Kidney (tissue), 14 donors: Measurements from ENCODE around the gene OBP2A. TPM values are rescaled to one million over a fixed set of nuclear protein-coding genes. Genes with fewer than 3 reads are reported as not detected.

Experiments used
- DNase-seq, 5 donors: peaks; one replicate each; pipeline ENCODE4 v3.0.0-alpha.2; 2013 to 2020
- FAIRE-seq: peaks from 2 replicates; lab custom pipeline; 2012; peaks lifted over from hg19 to GRCh38; lab: Jason Lieb, UNC
- H3K27ac ChIP-seq, 2 donors: one replicate each; pipeline ENCODE4 v1.7.0; 2013; ENCODE audit warnings: low read depth in 2 of 2, low read length in 2 of 2, inconsistent platforms in 1 of 2
- H3K27me3 ChIP-seq: one replicate; pipeline ENCODE4 v1.7.1; 2013; ENCODE audit warnings: low read length, inconsistent platforms; ENCODE audit not compliant: control insufficient read depth, insufficient read depth
- H3K36me3 ChIP-seq, 3 donors: one replicate each; pipeline versions ENCODE4 v1.7.0 to v1.7.1; 2013; ENCODE audit warnings: low read length in 3 of 3, control low read depth in 1 of 3, inconsistent platforms in 1 of 3; ENCODE audit not compliant: insufficient read depth in 3 of 3, control insufficient read depth in 2 of 3
- H3K4me1 ChIP-seq, 3 donors: one replicate each; pipeline versions ENCODE4 v1.7.0 to v1.7.1; 2013; ENCODE audit warnings: low read length in 3 of 3, inconsistent platforms in 1 of 3, low read depth in 1 of 3; ENCODE audit not compliant: control insufficient read depth in 2 of 3, insufficient read depth in 2 of 3
- H3K4me3 ChIP-seq, 3 donors: one replicate each; pipeline versions ENCODE4 v1.7.0 to v1.8.1; 2013; ENCODE audit warnings: low read length in 3 of 3, control low read depth in 1 of 3, inconsistent platforms in 1 of 3
- H3K9ac ChIP-seq, 3 donors: one replicate each; pipeline versions ENCODE4 v1.7.0 to v1.7.1; 2013; ENCODE audit warnings: low read length in 3 of 3, control low read depth in 1 of 3, inconsistent platforms in 1 of 3
- H3K9me3 ChIP-seq, 3 donors: one replicate each; pipeline versions ENCODE4 v1.7.0 to v1.7.1; 2013; ENCODE audit warnings: low read length in 3 of 3, control low read depth in 1 of 3, inconsistent platforms in 1 of 3; ENCODE audit not compliant: control insufficient read depth in 2 of 3, insufficient read depth in 1 of 3
- CTCF ChIP-seq: IDR thresholded peaks from 3 replicates; pipeline ENCODE4 v1.5.1; 2012; ENCODE audit warnings: mild to moderate bottlenecking, moderate library complexity, borderline replicate concordance; ENCODE audit not compliant: insufficient read depth; ENCODE audit errors: extremely low read depth
- intact Hi-C: fragments of 100-400 bp; cut with DNase I; formaldehyde crosslinking; loops from one replicate; pipeline ENCODE4 v1.11.1; 2022
- polyA plus RNA-seq: library from polyadenylated mRNA; stranded (reverse); fragments of 350-450 nt; fragmentation: Illumina TruSeq; extraction: RNeasy Lipid Tissue Mini Kit (QIAGEN cat#74804); gene quantifications from one replicate; pipeline ENCODE4 v1.2.3, GENCODE V29; 2014; ENCODE audit warnings: low read depth, low replicate concordance; ENCODE audit not compliant: insufficient read depth
- total RNA-seq: library from RNA; stranded (reverse); fragmentation: NEBNext Ultra II Directional; extraction: Animal tissue kit (Norgen Biotek cat#: 25700); gene quantifications from one replicate; pipeline ENCODE4 v1.2.1, GENCODE V29; 2021
- donor health status: control.
- donor health status: control.
- donor health status: control.
- donor health status: control.
- donor health status: control.
- donor health status: DM: yes; HTN: yes; CAD: no.
- donor health status: Normal renal cell carcinoma (clear cell type).

OBP2A gene
- total and polyA plus RNA-seq, 2 donors from 2014 or later = not detected

DNA sequence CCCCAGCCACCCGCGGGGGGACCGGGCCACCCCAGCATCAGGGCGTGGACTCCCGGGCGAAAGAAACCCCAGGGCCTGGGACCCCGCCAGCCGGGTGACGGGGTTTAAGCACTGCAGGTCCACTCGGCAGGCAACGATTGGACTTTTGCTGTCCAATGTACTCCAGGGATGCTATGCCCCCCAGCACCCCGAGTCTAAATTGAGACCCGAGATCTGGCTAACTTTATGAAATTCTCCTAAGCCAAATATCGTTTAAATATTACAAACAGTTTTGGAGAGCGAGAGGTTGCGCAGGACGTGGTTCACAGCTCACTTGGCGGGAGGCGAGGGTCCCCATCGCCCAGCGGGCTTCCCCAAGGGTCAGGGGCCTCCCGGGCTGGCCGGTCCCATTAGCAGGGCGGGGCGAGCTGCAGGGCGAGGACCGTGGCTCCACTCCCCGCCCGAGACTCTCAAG is 45.8 kb upstream of the OBP2A start:
- Histone ChIP-seq H3K9me3 (no peaks in the 10 kb centered on the region), H3K27ac (peak overlapping the region; percentile 20 to 71), H3K27me3 (no peaks in the 10 kb centered on the region), H3K4me1 (peaks cover 0 to 15% (median 8%) of the 10 kb centered on the region in 3 donors), H3K9ac (peak overlapping the region in 2 of 3 donors; percentile 34 to 69), H3K4me3 (peak overlapping the region; percentile 56 to 88 (median 68)), H3K36me3 (peaks cover 0 to 12% (median 12%) of the 10 kb centered on the region in 3 donors)
- no peak for TF ChIP-seq CTCF
- peak in 1 of 5 donors; percentile 69 for DNase-seq
- no peak for FAIRE-seq
- intact Hi-C loops = no loop called here

DNA sequence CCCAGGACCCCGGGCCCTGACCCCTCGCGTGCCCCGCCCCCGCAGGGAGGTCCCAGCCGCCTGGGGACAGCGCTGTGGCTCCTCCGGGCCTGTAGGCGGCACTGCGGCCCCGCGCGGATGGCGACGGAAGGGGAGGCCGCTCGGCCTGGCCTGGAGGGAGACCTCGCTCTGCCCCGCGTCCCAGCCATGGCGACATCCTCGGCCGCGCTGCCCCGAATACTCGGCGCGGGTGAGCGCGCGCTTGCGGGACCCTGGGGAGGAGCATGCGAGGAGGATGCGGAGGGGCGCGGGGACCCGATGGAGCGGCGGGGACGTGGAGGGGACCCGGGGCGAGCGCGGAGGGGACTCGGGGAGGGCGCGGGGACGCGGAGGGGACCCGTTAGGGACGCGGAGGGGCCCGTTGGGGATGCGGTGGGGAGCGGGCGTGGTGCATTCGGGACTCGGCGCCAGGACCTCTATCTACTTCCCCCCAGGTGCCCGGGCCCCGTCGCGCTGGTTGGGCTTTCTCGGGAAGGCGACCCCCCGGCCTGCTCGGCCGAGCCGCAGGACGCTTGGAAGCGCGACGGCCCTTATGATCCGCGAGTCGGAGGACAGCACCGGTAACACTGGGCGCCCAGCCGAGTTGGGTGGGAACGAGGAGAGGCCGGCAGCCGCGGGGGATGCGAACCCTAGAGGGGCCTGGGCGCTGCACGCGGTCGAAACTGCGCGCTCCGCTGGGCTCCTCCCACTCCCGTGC is 45.2 kb upstream of the OBP2A start, which contains the start of gene MRPS2:
TSS of gene MRPS2 (plus strand) at position 158 of the 736 bp plus-strand sequence. CDS start at position 187, 29 bp downstream.
- H3K9me3 ChIP-seq = no peaks in the 10 kb centered on the region
- peak within 1 kb of the TSS; percentile 10 to 78 (median 54) for H3K9ac ChIP-seq
- peaks cover 0 to 12% (median 12%) of the 10 kb centered on the region in 3 donors for H3K36me3 ChIP-seq
- peak; percentile 90 for TF ChIP-seq CTCF
- H3K27me3 ChIP-seq = no peaks in the 10 kb centered on the region
- FAIRE-seq (no peak), DNase-seq (peak; percentile 91 to 97 (median 95))
- peak within 1 kb of the TSS; percentile 56 to 88 (median 69) for H3K4me3 ChIP-seq
- H3K27ac ChIP-seq = peak within 1 kb of the TSS; percentile 60 to 71
- peaks cover 0 to 15% (median 8%) of the 10 kb centered on the region in 3 donors for H3K4me1 ChIP-seq
- intact Hi-C loops = no loop called here

GRCh38 chr9:135501261-135502167 is 44.4 kb upstream of the OBP2A start:
- Histone ChIP-seq H3K4me1 (peaks cover 0 to 15% (median 8%) of the 10 kb centered on the region in 3 donors), H3K27ac (no peak overlapping the region), H3K4me3 (peak overlapping the region; percentile 45 to 88 (median 69)), H3K27me3 (no peaks in the 10 kb centered on the region), H3K9ac (peak overlapping the region; percentile 10 to 78 (median 54)), H3K9me3 (no peaks in the 10 kb centered on the region), H3K36me3 (peaks cover 0 to 12% (median 12%) of the 10 kb centered on the region in 3 donors)
- intact Hi-C loops = no loop called here
- DNase-seq (peak in 1 of 5 donors; percentile 69), FAIRE-seq (no peak)
- no peak for TF ChIP-seq CTCF
